ENCODE results near the gene L3MBTL4.
A peak's percentile ranks its signal among the peaks of the same experiment; 100 is the strongest.
"Not testable (repeated sequence)": the region's sequence is repeated elsewhere in the genome, so short reads cannot be mapped to it uniquely, and the experiment has no call there.

The L3MBTL4 gene

GRCh38 chr18:6414723-6415417 is at the start of gene L3MBTL4:
Gene L3MBTL4, minus strand, starts transcription at chr18:6414911. Its CDS starts 103,286 bp downstream, at chr18:6311625.
- DNase-seq (ENCODE audit: low spot score) = peak; percentile 80

GRCh38 chr18:6452194-6452593 is 37.5 kb upstream of the L3MBTL4 start:
- FAIRE-seq = peak; percentile 95

More at GRCh38 chr18:6414723-6415417, at the start of gene L3MBTL4:
- FAIRE-seq = peak; percentile 9

GRCh38 chr18:6449213-6449612 is 34.5 kb upstream of the L3MBTL4 start:
- DNase-seq (ENCODE audit: low spot score) = no peak
- FAIRE-seq = no peak

More at GRCh38 chr18:6452194-6452593, 37.5 kb upstream of the L3MBTL4 start:
- no peak for DNase-seq (ENCODE audit: low spot score)

GRCh38 chr18:6444466-6445228 is 29.9 kb upstream of the L3MBTL4 start:
- FAIRE-seq = peak; percentile 48
- DNase-seq (ENCODE audit: low spot score) = no peak

GRCh38 chr18:6441200-6441599 is 26.5 kb upstream of the L3MBTL4 start:
- DNase-seq (ENCODE audit: low spot score) = no peak
- peak; percentile 40 for FAIRE-seq

GRCh38 chr18:6437937-6438818 is 23.5 kb upstream of the L3MBTL4 start:
- DNase-seq (ENCODE audit: low spot score) = no peak
- FAIRE-seq = peak; percentile 78

- FAIRE-seq = no peak
- DNase-seq (ENCODE audit: low spot score) = no peak
Observed at GRCh38 chr18:6435731-6436130, 21.0 kb upstream of the L3MBTL4 start.

GRCh38 chr18:6434987-6435709 is 20.4 kb upstream of the L3MBTL4 start:
- FAIRE-seq = no peak
- DNase-seq (ENCODE audit: low spot score) = no peak

GRCh38 chr18:6434481-6434880 is 19.8 kb upstream of the L3MBTL4 start:
- no peak for FAIRE-seq
- DNase-seq (ENCODE audit: low spot score) = no peak

GRCh38 chr18:6431659-6432318 is 17.1 kb upstream of the L3MBTL4 start:
- FAIRE-seq = no peak
- DNase-seq (ENCODE audit: low spot score) = no peak

- DNase-seq (ENCODE audit: low spot score) = no peak
- FAIRE-seq = no peak
Observed at GRCh38 chr18:6428851-6429395, 14.2 kb upstream of the L3MBTL4 start.

GRCh38 chr18:6427286-6427685 is 12.6 kb upstream of the L3MBTL4 start:
- FAIRE-seq (no peak), DNase-seq (ENCODE audit: low spot score) (no peak)

GRCh38 chr18:6423289-6423688 is 8.6 kb upstream of the L3MBTL4 start:
- FAIRE-seq (peak; percentile 55), DNase-seq (ENCODE audit: low spot score) (no peak)

- DNase-seq (ENCODE audit: low spot score) (peak; percentile 73), FAIRE-seq (no peak)
Observed at GRCh38 chr18:6414118-6414722, 491 bp downstream of the L3MBTL4 start.

- FAIRE-seq = peak; percentile 84
- DNase-seq (ENCODE audit: low spot score) = no peak
Observed at GRCh38 chr18:6413579-6414117, 1.1 kb downstream of the L3MBTL4 start.

- FAIRE-seq (no peak), DNase-seq (ENCODE audit: low spot score) (no peak)
Observed at GRCh38 chr18:6412933-6413472, 1.7 kb downstream of the L3MBTL4 start.

GRCh38 chr18:6411382-6411781 is 3.3 kb downstream of the L3MBTL4 start:
- DNase-seq (ENCODE audit: low spot score) (no peak), FAIRE-seq (no peak)

- DNase-seq (ENCODE audit: low spot score) (no peak), FAIRE-seq (no peak)
Observed at GRCh38 chr18:6409933-6410332, 4.8 kb downstream of the L3MBTL4 start.

- FAIRE-seq; DNase-seq (ENCODE audit: low spot score): not testable (repeated sequence)
Observed at GRCh38 chr18:6408543-6408942, 6.2 kb downstream of the L3MBTL4 start.
